SK-N-SH treated with all-trans-retinoic acid at 6 μM for 48 hours (cell line): ENCODE data around the gene EOLA1.
"Not testable (repeated sequence)": the region's sequence is repeated elsewhere in the genome, so short reads cannot be mapped to it uniquely, and the experiment has no call there.

ENCODE experiments used
- ATAC-seq: fragments of 200-7000 bp; cut with Tn5 transposase; 3 replicates; pipeline ENCODE4 v1.9.1; 2020; ENCODE audit warnings: mild to moderate bottlenecking, moderate library complexity
- CREB5 ChIP-seq: fragments of 250-450 bp; sonication (Bioruptor Pico); IDR thresholded peaks from 2 replicates; pipeline ENCODE4 v1.5.1; 2020; ENCODE audit warnings: low read depth, mild to moderate bottlenecking, moderate library complexity
- CSDC2 ChIP-seq: fragments of 250-450 bp; sonication (Bioruptor Pico); IDR thresholded peaks from 2 replicates; pipeline ENCODE4 v1.5.0; 2020; ENCODE audit warnings: mild to moderate bottlenecking, moderate library complexity
- CSRNP3 ChIP-seq: fragments of 250-450 bp; sonication (Bioruptor Pico); IDR thresholded peaks from 2 replicates; pipeline ENCODE4 v1.5.1; 2021; ENCODE audit warnings: mild to moderate bottlenecking, moderate library complexity
- GLIS3 ChIP-seq: fragments of 250-450 bp; sonication (Bioruptor Pico); IDR thresholded peaks from 2 replicates; pipeline ENCODE4 v1.5.0; 2020; ENCODE audit warnings: mild to moderate bottlenecking, moderate library complexity
- OSR1 ChIP-seq: fragments of 250-450 bp; sonication (Bioruptor Pico); IDR thresholded peaks from 2 replicates; pipeline ENCODE4 v1.8.0; 2022; ENCODE audit warnings: moderate library complexity, mild to moderate bottlenecking, inconsistent platforms
- PATZ1 ChIP-seq: fragments of 250-450 bp; sonication (Bioruptor Pico); IDR thresholded peaks from 2 replicates; pipeline ENCODE4 v1.8.0; 2020; ENCODE audit warnings: mild to moderate bottlenecking, moderate library complexity, borderline replicate concordance
- POU6F1 ChIP-seq: fragments of 250-450 bp; sonication (Bioruptor Pico); IDR thresholded peaks from 2 replicates; pipeline ENCODE4 v1.8.0; 2021; ENCODE audit warnings: low read depth, mild to moderate bottlenecking, moderate library complexity, borderline replicate concordance
- PPARA ChIP-seq: fragments of 250-450 bp; sonication (Bioruptor Pico); IDR thresholded peaks from 2 replicates; pipeline ENCODE4 v1.5.0; 2020; ENCODE audit warnings: mild to moderate bottlenecking, borderline replicate concordance
- RARB ChIP-seq: fragments of 250-450 bp; sonication (Bioruptor Pico); IDR thresholded peaks from 2 replicates; pipeline ENCODE4 v1.8.0; 2021; ENCODE audit warnings: mild to moderate bottlenecking, moderate library complexity
- SNAI2 ChIP-seq: fragments of 250-450 bp; sonication (Bioruptor Pico); IDR thresholded peaks from 2 replicates; pipeline ENCODE4 v1.5.0; 2020; ENCODE audit warnings: mild to moderate bottlenecking, moderate library complexity
- TCF4 ChIP-seq: fragments of 250-450 bp; sonication (Bioruptor Pico); IDR thresholded peaks from 2 replicates; pipeline ENCODE4 v1.8.0; 2021; ENCODE audit warnings: mild to moderate bottlenecking, moderate library complexity, borderline replicate concordance
- TSHZ2 ChIP-seq: fragments of 250-450 bp; sonication (Bioruptor Pico); IDR thresholded peaks from 2 replicates; pipeline ENCODE4 v1.5.0; 2020; ENCODE audit warnings: mild to moderate bottlenecking, moderate library complexity
- ZC3H10 ChIP-seq: fragments of 250-450 bp; sonication (Bioruptor Pico); IDR thresholded peaks from 2 replicates; pipeline ENCODE4 v1.5.1; 2021; ENCODE audit warnings: mild to moderate bottlenecking, moderate library complexity
- ZFP30 ChIP-seq: fragments of 450-650 bp; formaldehyde crosslinking; IDR thresholded peaks from 2 replicates; pipeline ENCODE4 v1.5.0; 2022; ENCODE audit warnings: mild to moderate bottlenecking, moderate library complexity
- ZNF565 ChIP-seq: fragments of 450-650 bp; formaldehyde crosslinking; conservative IDR thresholded peaks from 2 replicates; pipeline ENCODE4 v1.5.0; 2020; ENCODE audit warnings: low read depth, mild to moderate bottlenecking, moderate library complexity
- ZNF70 ChIP-seq: fragments of 450-650 bp; formaldehyde crosslinking; IDR thresholded peaks from 2 replicates; pipeline ENCODE4 v1.5.0; 2020; ENCODE audit warnings: mild to moderate bottlenecking, moderate library complexity
- ZNF8 ChIP-seq: fragments of 450-650 bp; formaldehyde crosslinking; IDR thresholded peaks from 2 replicates; pipeline ENCODE4 v1.5.0; 2020; ENCODE audit warnings: mild to moderate bottlenecking, moderate library complexity

EOLA1 gene

GRCh38 chrX:149541521-149542047 lies 772 bp downstream of the EOLA1 start:
- no peak for ATAC-seq
- TF ChIP-seq ZC3H10 (CRISPR knock-in tag) (no peak), SNAI2 (CRISPR knock-in tag) (no peak), GLIS3 (no peak), OSR1 (CRISPR knock-in tag) (no peak), TSHZ2 (CRISPR knock-in tag) (no peak), CSRNP3 (CRISPR knock-in tag) (no peak), ZFP30 (no peak), CSDC2 (CRISPR knock-in tag) (no peak), POU6F1 (no peak), ZNF565 (CRISPR knock-in tag) (no peak), ZNF8 (CRISPR knock-in tag) (no peak), ZNF70 (no peak), PATZ1 (CRISPR knock-in tag) (no peak), RARB (no peak), CREB5 (CRISPR knock-in tag) (no peak), TCF4 (CRISPR knock-in tag) (no peak), PPARA (no peak)

GRCh38 chrX:149545545-149546543 lies 5.0 kb downstream of the EOLA1 start:
- peak; percentile 45 for ATAC-seq

GRCh38 chrX:149546962-149547361 lies 6.2 kb downstream of the EOLA1 start:
- not testable (repeated sequence) for ATAC-seq

GRCh38 chrX:149547782-149548181 lies 7.0 kb downstream of the EOLA1 start:
- not testable (repeated sequence) for ATAC-seq

- not testable (repeated sequence) for ATAC-seq
Measured at GRCh38 chrX:149549701-149550100, 8.9 kb downstream of the EOLA1 start, which contains the start of gene HSFX3. TSS of gene HSFX3 (minus strand) at chrX:149549924. CDS start at chrX:149549852, 72 bp downstream.

- not testable (repeated sequence) for ATAC-seq
Measured at GRCh38 chrX:149550454-149550853, 9.6 kb downstream of the EOLA1 start.

GRCh38 chrX:149551245-149551938 lies 10.6 kb downstream of the EOLA1 start:
- not testable (repeated sequence) for ATAC-seq

- ATAC-seq: not testable (repeated sequence)
Measured at GRCh38 chrX:149551939-149552248, 11.1 kb downstream of the EOLA1 start.

- ATAC-seq: not testable (repeated sequence)
Measured at GRCh38 chrX:149555251-149555650, 14.4 kb downstream of the EOLA1 start.
